K562 (cell line): ENCODE measurements around the gene ASPHD2. TPM values are rescaled to one million over a fixed set of nuclear protein-coding genes. Genes with fewer than 3 reads are reported as not detected.

Source experiments
- ARHGAP35 ChIP-seq: fragments of 450-650 bp; IDR thresholded peaks from 2 replicates; pipeline ENCODE4 v1.6.1; 2018; ENCODE audit not compliant: partially characterized antibody
- CHD2 ChIP-seq: IDR thresholded peaks from 2 replicates; pipeline ENCODE4 v1.6.1; 2011; ENCODE audit warnings: low read depth, low read length
- CREB1 ChIP-seq, 2 experiments: sonication (generic) in 1 of 2; formaldehyde crosslinking in 1 of 2; IDR thresholded peaks; 2 replicates each; pipeline versions ENCODE4 v1.6.1 to v1.8.0; 2012 to 2022; ENCODE audit warnings: inconsistent platforms in 1 of 2, mild to moderate bottlenecking in 1 of 2, missing genetic modification reagents in 1 of 2, moderate library complexity in 1 of 2
- FOXA3 ChIP-seq, 2 experiments: fragments of 450-650 bp in 1 of 2; sonication (generic) in 1 of 2; formaldehyde crosslinking; IDR thresholded peaks in 1 of 2; conservative IDR thresholded peaks in 1 of 2; 2 replicates each; pipeline versions ENCODE4 v1.4.0 to v1.8.0; 2020 to 2022; ENCODE audit warnings: mild to moderate bottlenecking in 2 of 2, missing genetic modification reagents in 1 of 2
- HINFP ChIP-seq: fragments of 450-650 bp; conservative IDR thresholded peaks from 2 replicates; pipeline ENCODE4 v1.6.1; 2016; ENCODE audit warnings: missing genetic modification characterization, low read depth, mild to moderate bottlenecking, control low read depth, missing compliant biosample characterization
- HNRNPL ChIP-seq: fragments of 200-400 bp; formaldehyde crosslinking; IDR thresholded peaks from 2 replicates; pipeline ENCODE4 v1.6.1; 2017; ENCODE audit warnings: low read depth, mild to moderate bottlenecking, low read length
- MLLT1 ChIP-seq, 2 experiments: fragments of 450-650 bp; IDR thresholded peaks; 2 replicates each; pipeline ENCODE4 v1.6.1; 2016
- PML ChIP-seq: IDR thresholded peaks from 2 replicates; pipeline ENCODE4 v1.6.1; 2012; ENCODE audit warnings: low read length, inconsistent platforms
- POLR2A ChIP-seq: fragments of 450-650 bp; conservative IDR thresholded peaks from 2 replicates; pipeline ENCODE4 v1.6.1; 2016
- SAFB ChIP-seq: fragments of 200-400 bp; formaldehyde crosslinking; IDR thresholded peaks from 2 replicates; pipeline ENCODE4 v1.6.1; 2017; ENCODE audit warnings: low read depth, low read length, borderline replicate concordance
- SFPQ ChIP-seq: fragments of 200-400 bp; formaldehyde crosslinking; IDR thresholded peaks from 2 replicates; pipeline ENCODE4 v1.6.1; 2017; ENCODE audit warnings: mild to moderate bottlenecking, low read depth, low read length, moderate library complexity
- SMAD4 ChIP-seq: fragments of 250-450 bp; sonication (Bioruptor Pico); conservative IDR thresholded peaks from 2 replicates; pipeline ENCODE4 v1.8.0; 2021; ENCODE audit warnings: inconsistent platforms, mild to moderate bottlenecking, moderate library complexity
- TEAD1 ChIP-seq, 2 experiments: fragments of 450-650 bp in 1 of 2; sonication (generic) in 1 of 2; formaldehyde crosslinking; IDR thresholded peaks; 2 replicates each; pipeline versions ENCODE4 v1.4.0 to v1.8.0; 2020 to 2022; ENCODE audit warnings: mild to moderate bottlenecking in 2 of 2, missing genetic modification reagents in 1 of 2
- THRAP3 ChIP-seq: fragments of 450-650 bp; IDR thresholded peaks from 2 replicates; pipeline ENCODE4 v1.6.1; 2016; ENCODE audit warnings: mild to moderate bottlenecking, inconsistent platforms, borderline replicate concordance
- USF2 ChIP-seq: sonication (generic); formaldehyde crosslinking; IDR thresholded peaks from 2 replicates; pipeline ENCODE4 v1.5.0; 2020; ENCODE audit warnings: missing genetic modification reagents
- ZKSCAN1 ChIP-seq: fragments of 150-350 bp; IDR thresholded peaks from 2 replicates; pipeline ENCODE4 v1.6.1; 2016; ENCODE audit warnings: low read depth, low read length
- ZNF121 ChIP-seq: sonication (generic); formaldehyde crosslinking; conservative IDR thresholded peaks from 2 replicates; pipeline ENCODE4 v1.8.0; 2022; ENCODE audit warnings: missing genetic modification reagents
- ZNF507 ChIP-seq: conservative IDR thresholded peaks from 2 replicates; pipeline ENCODE4 v1.6.1; 2017; ENCODE audit warnings: missing genetic modification characterization, missing compliant biosample characterization
- polyA plus RNA-seq, 8 experiments: library from polyadenylated mRNA; depleted of rRNA in 4 of 8; stranded (reverse) in 5 of 8; unstranded in 3 of 8; fragments of >200 nt; fragmentation: Nextera tagmentation in 2 of 8; fragmentation: Illumina TruSeq in 1 of 8; extraction: Ambion mirVana in 2 of 8; extraction: Trizol in 1 of 8; gene quantifications; 2 replicates each; pipeline versions ENCODE4 v1.2.1 to v1.2.3, GENCODE V29; 2011 to 2014; ENCODE audit warnings: inconsistent platforms in 1 of 8, missing spikeins in 1 of 8
- total RNA-seq, 7 experiments: library from RNA; depleted of rRNA in 6 of 7; stranded (reverse); fragments of >200 nt in 6 of 7; fragmentation: Illumina TruSeq in 2 of 7; extraction: Trizol in 2 of 7; gene quantifications; 2 replicates each; pipeline versions ENCODE4 v1.2.1 to v1.2.3, GENCODE V29; 2011 to 2021; ENCODE audit warnings: low replicate concordance in 1 of 7

Gene ASPHD2
- total and polyA plus RNA-seq, 9 of the 15 experiments (the other 6 are each of a cell fraction or from before 2014, with no cell fraction given): 0.18 to 0.64 (median 0.36) TPM

GRCh38 chr22:26483439-26484359 lies 54.6 kb downstream of the ASPHD2 start, which contains the start of the genes HPS4 and SRRD (continued):
- no peak for TF ChIP-seq SFPQ
- TF ChIP-seq CHD2: no peak
- peak in 1 of 2 experiments; percentile 13; a peak in 1 of 4 replicates for TF ChIP-seq FOXA3 (CRISPR knock-in tag; conservative IDR thresholded peaks at IDR 0.05 in 1 of 2, IDR thresholded peaks at IDR 0.05 in 1 of 2)
- no peak for TF ChIP-seq SAFB
- TF ChIP-seq HINFP: no peak
- TF ChIP-seq HNRNPL: no peak
- TF ChIP-seq USF2 (CRISPR knock-in tag): peak; percentile 85
- 0 out of 4 replicates have a peak, but pooled peaks of 1 of the 2 experiments have one; percentile 35 for TF ChIP-seq MLLT1 (IDR thresholded peaks at IDR 0.05)
- TF ChIP-seq THRAP3: no peak
- 0 out of 2 replicates have a peak, but pooled peaks have one; percentile 9 for TF ChIP-seq ZKSCAN1
- peak; percentile 98 for TF ChIP-seq CREB1 (IDR thresholded peaks at IDR 0.05)
- peak; percentile 99 for TF ChIP-seq CREB1 (CRISPR knock-in tag; IDR thresholded peaks at IDR 0.05)
- no peak for TF ChIP-seq ARHGAP35
- peak in 1 of 2 experiments; percentile 40; a peak in 1 of 4 replicates for TF ChIP-seq TEAD1 (CRISPR knock-in tag; IDR thresholded peaks at IDR 0.05)
- TF ChIP-seq POLR2A: peak; percentile 80
- no peak for TF ChIP-seq ZNF121
- TF ChIP-seq PML: no peak; the same call in 1 of the 2 replicates
- TF ChIP-seq SMAD4: 0 out of 2 replicates have a peak, but pooled peaks have one; percentile 52
- no peak for TF ChIP-seq ZNF507
